Gastrocnemius medialis (tissue), 4 donors: ENCODE results near the gene GCNT3. TPM values are rescaled to one million over a fixed set of nuclear protein-coding genes. Genes with fewer than 3 reads are reported as not detected.

ENCODE experiments used
- ATAC-seq, 2 donors: fragments of 150-250 bp; one replicate each; pipeline ENCODE4 v1.9.1; 2016
- DNase-seq, 2 donors: peaks; one replicate each; pipeline ENCODE4 v3.0.0-alpha.2; 2019
- H3K27ac ChIP-seq, 4 donors: fragments of 200-600 bp; sonication (generic); 1 replicate in 1 of 4; 2 replicates in 3 of 4; pipeline ENCODE4 v1.5.1; 2016 to 2018; ENCODE audit warnings: mild to moderate bottlenecking in 2 of 4, moderate library complexity in 1 of 4
- H3K27me3 ChIP-seq, 3 donors: fragments of 200-600 bp; sonication (generic) in 2 of 3; 1 replicate in 1 of 3; 2 replicates in 2 of 3; pipeline versions ENCODE4 v1.5.1 to v1.6.0; 2016 to 2019; ENCODE audit warnings: mild to moderate bottlenecking in 1 of 3, moderate library complexity in 1 of 3
- H3K36me3 ChIP-seq, 2 donors: fragments of 200-600 bp; sonication (generic) in 1 of 2; one replicate each; pipeline ENCODE4 v1.5.1; 2017 to 2018
- H3K4me1 ChIP-seq, 2 donors: fragments of 200-600 bp; sonication (generic) in 1 of 2; one replicate each; pipeline ENCODE4 v1.5.1; 2016 to 2017; ENCODE audit warnings: mild to moderate bottlenecking in 2 of 2
- H3K4me3 ChIP-seq, 4 donors: fragments of 200-600 bp; sonication (generic) in 3 of 4; 1 replicate in 1 of 4; 2 replicates in 3 of 4; pipeline ENCODE4 v1.5.1; 2016 to 2019; ENCODE audit warnings: mild to moderate bottlenecking in 2 of 4
- H3K9me3 ChIP-seq, 3 donors: fragments of 200-600 bp; sonication (generic) in 2 of 3; 1 replicate in 1 of 3; 2 replicates in 2 of 3; pipeline ENCODE4 v1.5.1; 2016 to 2019
- POLR2A ChIP-seq, 2 donors: fragments of 450-650 bp; IDR thresholded peaks; one replicate each; pipeline ENCODE4 v1.6.1; 2017; ENCODE audit warnings: antibody characterized with exemption in 2 of 2, mild to moderate bottlenecking in 2 of 2, moderate library complexity in 2 of 2
- in situ Hi-C, 4 donors: fragments of 200-750 bp; cut with MboI; loops; one replicate each; pipeline versions ENCODE4 v1.15.0 to v1.8.0; 2017; ENCODE audit warnings: low sequenced_read_pairs in 4 of 4
- intact Hi-C: fragments of 100-400 bp; cut with DNase I; formaldehyde crosslinking; loops from one replicate; pipeline ENCODE4 v1.15.1; 2023; ENCODE audit warnings: low total_unique reads
- total RNA-seq, 4 donors: library from RNA; depleted of rRNA; stranded (reverse); fragments of >200 nt; gene quantifications; one replicate each; pipeline versions ENCODE4 v1.1.0 to v1.2.3, GENCODE V29; 2016
- TF ChIP-seq, protein P1 (sequence below), 5 experiments: fragments of 450-650 bp in 3 of 5; fragments of 200-600 bp in 2 of 5; sonication (generic) in 2 of 5; IDR thresholded peaks in 4 of 5; conservative IDR thresholded peaks in 1 of 5; 1 replicate in 4 of 5; 2 replicates in 1 of 5; pipeline ENCODE4 v1.5.1; 2016 to 2019; ENCODE audit warnings: antibody characterized with exemption in 5 of 5, mild to moderate bottlenecking in 3 of 5, moderate library complexity in 3 of 5

GCNT3 gene
- total RNA-seq, 4 donors from 2014 or later: 0.07 to 0.36 TPM; not detected in 2

DNA sequence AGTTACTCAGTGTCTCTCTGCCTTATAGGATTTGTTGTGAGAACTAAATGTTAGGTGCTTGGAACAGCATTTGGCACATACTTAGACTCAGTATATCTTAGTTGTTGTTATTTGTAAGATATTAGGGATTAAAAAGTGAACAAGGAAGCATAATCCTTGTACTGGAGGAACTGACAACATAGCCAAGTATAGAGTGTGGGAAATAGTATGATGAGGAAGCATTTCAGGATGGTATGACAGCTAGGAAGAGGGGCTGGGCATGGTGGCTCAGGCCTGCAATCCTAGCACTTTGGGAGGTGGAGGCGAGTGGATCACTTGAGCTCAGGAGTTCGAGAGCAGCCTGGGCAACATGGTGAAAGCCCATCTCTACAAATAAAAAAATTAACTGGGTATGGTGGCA, 16.6 kb upstream of the GCNT3 start:
- H3K36me3 ChIP-seq: no peaks in the 10 kb centered on the region
- H3K9me3 ChIP-seq: no peaks in the 10 kb centered on the region
- no peak overlapping the region for H3K4me3 ChIP-seq
- ATAC-seq (no peak), DNase-seq (no peak)
- intact Hi-C loops: no loop called here
- H3K27ac ChIP-seq: no peak overlapping the region
- no peaks in the 10 kb centered on the region for H3K27me3 ChIP-seq
- TF ChIP-seq, protein P1, sequence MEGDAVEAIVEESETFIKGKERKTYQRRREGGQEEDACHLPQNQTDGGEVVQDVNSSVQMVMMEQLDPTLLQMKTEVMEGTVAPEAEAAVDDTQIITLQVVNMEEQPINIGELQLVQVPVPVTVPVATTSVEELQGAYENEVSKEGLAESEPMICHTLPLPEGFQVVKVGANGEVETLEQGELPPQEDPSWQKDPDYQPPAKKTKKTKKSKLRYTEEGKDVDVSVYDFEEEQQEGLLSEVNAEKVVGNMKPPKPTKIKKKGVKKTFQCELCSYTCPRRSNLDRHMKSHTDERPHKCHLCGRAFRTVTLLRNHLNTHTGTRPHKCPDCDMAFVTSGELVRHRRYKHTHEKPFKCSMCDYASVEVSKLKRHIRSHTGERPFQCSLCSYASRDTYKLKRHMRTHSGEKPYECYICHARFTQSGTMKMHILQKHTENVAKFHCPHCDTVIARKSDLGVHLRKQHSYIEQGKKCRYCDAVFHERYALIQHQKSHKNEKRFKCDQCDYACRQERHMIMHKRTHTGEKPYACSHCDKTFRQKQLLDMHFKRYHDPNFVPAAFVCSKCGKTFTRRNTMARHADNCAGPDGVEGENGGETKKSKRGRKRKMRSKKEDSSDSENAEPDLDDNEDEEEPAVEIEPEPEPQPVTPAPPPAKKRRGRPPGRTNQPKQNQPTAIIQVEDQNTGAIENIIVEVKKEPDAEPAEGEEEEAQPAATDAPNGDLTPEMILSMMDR (IDR thresholded peaks at IDR 0.05 in 4 of 5, conservative IDR thresholded peaks at IDR 0.05 in 1 of 5): no peak
- no peak for TF ChIP-seq POLR2A (IDR thresholded peaks at IDR 0.05)
- no peaks in the 10 kb centered on the region for H3K4me1 ChIP-seq
- in situ Hi-C loops: no loop called here

DNA sequence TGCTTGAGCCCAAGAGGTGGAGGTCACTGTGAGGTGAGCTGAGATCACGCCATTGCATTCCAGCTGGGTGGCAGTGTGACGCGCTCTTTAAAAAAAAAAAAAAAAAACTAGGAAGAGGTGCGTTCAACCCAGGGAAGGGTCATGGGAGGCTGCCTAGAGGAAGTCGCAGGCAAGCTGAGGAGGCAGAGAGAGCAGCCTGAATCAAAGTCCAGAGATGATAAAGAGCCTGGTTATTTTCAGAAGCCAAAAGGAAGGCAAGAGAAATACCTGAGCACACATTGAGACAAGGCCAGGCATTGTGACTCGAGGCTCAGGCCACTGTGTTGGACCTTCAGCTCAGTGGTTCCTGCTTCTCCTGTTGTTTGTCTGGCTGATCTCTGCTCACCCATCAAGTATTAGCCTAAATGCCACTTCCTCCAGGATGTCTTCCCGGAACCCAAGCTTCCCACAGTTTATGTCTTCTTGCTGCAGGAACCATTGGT, 16.1 kb upstream of the GCNT3 start:
- TF ChIP-seq, protein P1 (IDR thresholded peaks at IDR 0.05 in 4 of 5, conservative IDR thresholded peaks at IDR 0.05 in 1 of 5): no peak
- TF ChIP-seq POLR2A (IDR thresholded peaks at IDR 0.05): no peak
- intact Hi-C loops (no loop called here), in situ Hi-C loops (no loop called here)
- ATAC-seq (no peak), DNase-seq (no peak)
- no peak overlapping the region for H3K27ac ChIP-seq
- no peak overlapping the region for H3K4me3 ChIP-seq
- no peaks in the 10 kb centered on the region for H3K9me3 ChIP-seq
- H3K27me3 ChIP-seq: no peaks in the 10 kb centered on the region
- H3K36me3 ChIP-seq: no peaks in the 10 kb centered on the region
- no peaks in the 10 kb centered on the region for H3K4me1 ChIP-seq

DNA sequence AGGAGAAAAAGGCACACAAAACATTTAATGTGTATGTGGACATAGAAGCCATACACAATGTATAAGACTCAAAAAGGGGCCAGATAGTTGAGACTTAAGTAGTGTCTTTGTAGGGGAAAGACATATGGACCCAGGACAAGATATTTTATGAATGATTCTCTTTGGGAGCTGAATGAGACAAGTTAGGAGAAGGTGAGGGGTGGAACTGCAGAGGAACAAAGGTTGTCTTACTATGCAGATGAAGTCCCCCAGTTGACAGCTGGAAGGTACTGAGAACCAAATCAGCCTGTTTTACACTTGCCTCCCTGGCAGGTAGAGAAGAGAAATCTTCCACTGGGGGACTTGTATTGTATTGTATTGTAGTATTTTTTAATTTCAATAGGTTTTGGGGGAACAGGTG, 14.9 kb upstream of the GCNT3 start:
- intact Hi-C loops: no loop called here
- H3K36me3 ChIP-seq: no peaks in the 10 kb centered on the region
- no peak overlapping the region for H3K27ac ChIP-seq
- no peaks in the 10 kb centered on the region for H3K27me3 ChIP-seq
- TF ChIP-seq, protein P1 (IDR thresholded peaks at IDR 0.05 in 4 of 5, conservative IDR thresholded peaks at IDR 0.05 in 1 of 5): no peak
- no peak for TF ChIP-seq POLR2A (IDR thresholded peaks at IDR 0.05)
- H3K9me3 ChIP-seq: no peaks in the 10 kb centered on the region
- ATAC-seq: no peak
- H3K4me3 ChIP-seq: no peak overlapping the region
- in situ Hi-C loops: no loop called here
- H3K4me1 ChIP-seq: no peaks in the 10 kb centered on the region
- DNase-seq: no peak

DNA sequence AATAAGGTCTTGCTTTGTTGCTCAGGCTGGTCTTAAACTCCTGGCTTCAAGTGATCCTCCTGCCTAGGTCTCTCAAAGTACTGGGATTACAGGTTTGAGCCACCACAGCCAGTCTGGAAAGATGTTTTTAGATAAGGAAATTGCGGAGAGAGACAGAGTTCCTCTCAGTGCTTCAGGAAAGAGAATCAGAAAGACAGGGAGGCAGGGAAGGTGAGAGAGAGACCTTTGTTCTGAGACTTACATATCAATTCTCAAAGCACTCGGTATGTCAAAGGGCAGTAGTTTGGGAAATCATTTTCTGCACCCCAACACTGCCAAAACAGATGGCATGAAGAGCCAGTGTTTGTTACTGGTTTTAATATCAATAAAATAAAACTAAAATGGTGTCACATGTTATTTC, 13.1 kb upstream of the GCNT3 start:
- intact Hi-C loops: no loop called here
- DNase-seq (no peak), ATAC-seq (no peak)
- no peak for TF ChIP-seq POLR2A (IDR thresholded peaks at IDR 0.05)
- TF ChIP-seq, protein P1 (IDR thresholded peaks at IDR 0.05 in 4 of 5, conservative IDR thresholded peaks at IDR 0.05 in 1 of 5): no peak
- no peaks in the 10 kb centered on the region for H3K27me3 ChIP-seq
- no peaks in the 10 kb centered on the region for H3K9me3 ChIP-seq
- no peak overlapping the region for H3K27ac ChIP-seq
- H3K36me3 ChIP-seq: no peaks in the 10 kb centered on the region
- H3K4me1 ChIP-seq: no peaks in the 10 kb centered on the region
- no peak overlapping the region for H3K4me3 ChIP-seq
- in situ Hi-C loops: no loop called here

DNA sequence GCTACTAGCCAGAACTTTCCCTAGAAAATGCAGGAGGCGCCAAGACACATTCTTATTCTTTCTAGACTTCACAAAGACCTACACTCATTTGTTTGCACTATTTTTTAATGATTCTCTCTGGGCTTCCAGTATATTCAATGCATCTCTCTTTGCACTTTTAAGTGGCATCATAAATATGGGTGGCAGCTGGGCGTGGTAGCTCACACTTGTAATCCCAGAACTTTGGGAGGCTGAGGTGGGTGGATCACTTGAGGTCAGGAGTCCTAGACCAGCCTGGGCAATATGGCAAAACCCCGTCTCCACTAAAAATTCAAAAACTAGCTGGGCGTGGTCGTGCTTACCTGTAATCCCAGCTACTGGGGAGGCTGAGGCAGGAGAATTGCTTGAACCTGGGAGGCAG, 5.6 kb upstream of the GCNT3 start:
- ATAC-seq (no peak), DNase-seq (no peak)
- intact Hi-C loops: no loop called here
- H3K36me3 ChIP-seq: no peaks in the 10 kb centered on the region
- in situ Hi-C loops: no loop called here
- no peaks in the 10 kb centered on the region for H3K27me3 ChIP-seq
- H3K4me1 ChIP-seq: no peaks in the 10 kb centered on the region
- no peak overlapping the region for H3K4me3 ChIP-seq
- TF ChIP-seq, protein P1 (IDR thresholded peaks at IDR 0.05 in 4 of 5, conservative IDR thresholded peaks at IDR 0.05 in 1 of 5): no peak
- H3K27ac ChIP-seq: no peak overlapping the region
- no peaks in the 10 kb centered on the region for H3K9me3 ChIP-seq
